ENCODE results near the gene F2RL1.
"Not testable (repeated sequence)": the region's sequence is repeated elsewhere in the genome, so short reads cannot be mapped to it uniquely, and the experiment has no call there.

The F2RL1 gene

DNA sequence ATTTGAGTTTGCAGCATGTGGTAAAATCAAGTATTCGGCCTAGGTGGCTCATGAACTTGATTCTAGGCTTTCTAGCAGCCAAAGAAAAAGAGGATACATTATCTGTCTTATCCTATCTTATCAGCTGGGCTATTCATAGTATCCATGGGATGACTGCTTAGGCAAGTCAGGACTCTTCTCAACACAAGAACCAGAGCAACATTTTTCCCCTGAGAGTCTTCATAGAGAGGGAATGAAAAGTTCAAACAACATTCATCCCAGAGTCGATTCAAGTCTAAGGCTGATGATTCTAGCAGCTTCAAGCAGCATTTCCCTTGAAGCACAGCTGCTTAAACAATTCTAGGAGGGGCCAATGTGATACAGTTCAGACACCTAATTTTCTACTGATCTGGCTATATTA, 33.9 kb downstream of the F2RL1 start:
- DNase-seq, result no peak

DNA sequence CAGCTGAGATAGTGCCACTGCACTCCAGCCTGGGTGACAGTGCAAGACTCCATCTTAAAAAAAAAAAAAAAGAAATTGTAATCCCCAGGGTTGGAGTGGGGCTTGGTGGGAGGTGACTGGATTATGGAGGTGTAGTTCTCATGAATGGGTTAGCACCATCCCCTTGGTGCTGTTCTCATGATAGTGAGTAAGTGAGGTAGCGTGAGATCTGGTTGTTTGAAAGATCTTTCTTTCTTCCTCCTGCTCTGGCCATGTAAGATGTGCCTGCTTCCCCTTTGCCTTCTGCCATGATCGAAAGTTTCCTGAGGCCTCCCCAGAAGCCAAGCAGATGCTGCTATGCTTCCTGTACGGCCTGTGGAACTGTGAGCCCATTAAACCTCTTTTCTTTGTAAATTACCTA, 34.9 kb downstream of the F2RL1 start:
- DNase-seq, result not testable (repeated sequence)

DNA sequence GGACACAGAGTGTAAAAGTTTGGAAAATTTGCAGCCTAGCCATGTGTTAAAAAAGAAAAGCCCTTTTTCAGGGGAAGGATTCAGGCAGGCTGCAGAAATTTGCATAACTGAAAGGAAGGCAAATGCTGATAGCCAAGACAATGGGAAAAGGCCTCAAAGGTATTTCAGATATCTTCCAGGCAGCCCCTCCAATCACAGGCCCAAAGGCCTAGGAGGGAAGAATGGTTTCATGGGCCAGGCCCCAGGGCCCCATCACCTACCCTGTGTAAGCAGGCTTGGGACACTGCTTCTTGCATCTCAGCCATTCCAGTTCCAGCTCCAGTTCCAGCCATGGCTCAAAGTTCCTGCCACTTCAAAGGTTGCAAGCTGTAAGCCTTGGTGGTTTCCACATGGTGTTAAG, 35.8 kb downstream of the F2RL1 start:
- no peak for DNase-seq

DNA sequence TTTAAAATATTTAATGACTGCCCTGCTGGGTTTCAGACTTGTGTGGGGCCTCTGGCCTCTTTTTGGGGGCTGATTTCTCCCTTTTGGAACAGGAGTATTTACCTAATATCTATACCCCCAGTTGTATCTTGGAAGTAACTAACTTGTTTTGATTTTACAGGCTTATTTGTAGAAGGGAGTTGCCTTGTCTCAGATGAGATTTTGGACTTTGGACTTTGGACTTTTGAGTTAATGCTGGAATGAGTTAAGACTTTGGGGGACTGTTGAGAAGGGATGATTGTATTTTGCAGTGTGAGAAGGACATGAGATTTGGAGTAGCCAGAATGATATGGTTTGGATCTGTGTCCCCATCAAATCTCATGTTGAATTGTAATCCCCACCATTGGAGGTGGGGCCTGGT, 36.7 kb downstream of the F2RL1 start:
- DNase-seq, result not testable (repeated sequence)

DNA sequence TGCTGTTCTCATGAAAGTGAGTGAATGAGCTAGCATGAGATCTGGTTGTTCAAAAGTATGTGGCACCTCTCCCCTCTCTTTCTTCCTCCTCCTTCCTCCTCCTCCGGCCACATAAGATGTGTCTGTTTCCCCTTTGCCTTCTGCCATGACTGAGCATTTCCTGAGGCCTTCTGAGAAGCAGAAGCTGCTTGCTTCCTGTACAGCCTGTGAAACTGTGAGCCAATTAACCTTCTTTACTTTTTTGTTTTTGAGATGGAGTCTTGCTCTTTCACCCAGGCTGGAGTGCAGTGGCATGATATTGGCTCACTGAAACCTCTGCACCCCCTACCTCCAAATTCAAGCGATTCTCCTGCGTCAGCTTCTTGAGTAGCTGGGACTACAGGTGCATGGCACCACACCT, 37.1 kb downstream of the F2RL1 start:
- DNase-seq, result peak in 1 of 2 donors; percentile 23

DNA sequence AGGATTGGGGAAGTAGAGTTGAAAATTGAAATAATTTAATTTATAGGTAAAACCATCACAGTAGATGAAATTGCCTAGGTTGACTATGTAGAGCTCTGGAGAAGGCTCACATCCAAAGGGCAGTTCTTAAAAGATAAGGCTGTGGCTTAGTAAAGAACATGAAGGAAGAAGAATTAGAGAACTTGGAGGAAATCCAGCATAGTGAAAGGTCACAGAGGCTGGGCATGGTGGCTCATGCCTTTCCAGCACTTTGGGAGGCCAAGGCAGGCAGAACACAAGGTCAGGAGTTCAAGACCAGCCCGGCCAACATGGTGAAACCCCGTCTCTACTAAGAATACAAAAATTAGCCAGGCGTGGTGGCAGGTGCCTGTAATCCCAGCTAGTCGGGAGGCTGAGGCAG, 38.0 kb downstream of the F2RL1 start:
- DNase-seq, result not testable (repeated sequence)

DNA sequence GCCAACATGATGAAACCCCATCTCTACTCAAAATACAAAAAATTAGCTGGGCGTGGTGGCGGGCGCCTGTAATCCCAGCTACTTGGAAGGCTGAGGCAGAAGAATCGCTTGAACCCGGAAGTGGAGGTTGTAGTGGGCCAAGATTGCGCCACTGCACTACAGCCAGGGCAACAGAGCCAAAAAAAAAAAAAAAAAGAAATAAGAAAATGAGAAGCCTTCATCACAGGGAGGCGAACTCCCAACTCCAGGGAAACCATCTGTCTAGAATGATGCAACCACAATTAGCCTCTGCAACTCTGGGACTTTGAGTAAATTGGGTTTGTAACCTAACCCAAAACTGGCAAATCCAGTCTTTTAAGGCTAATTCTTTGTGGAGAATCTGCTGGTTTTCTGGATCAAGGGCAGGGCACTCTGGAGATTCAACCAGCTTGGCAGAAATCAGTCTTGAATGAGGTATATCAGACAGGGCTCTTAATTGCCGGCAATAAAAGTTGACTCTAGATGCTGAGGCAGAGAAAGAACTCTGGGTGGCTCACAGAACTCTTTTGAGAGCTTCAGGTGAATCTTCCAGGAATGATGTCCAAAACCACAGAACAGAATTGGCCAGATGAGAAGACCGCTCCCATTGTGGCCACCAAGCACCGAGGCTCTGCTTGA, 40.9 kb downstream of the F2RL1 start:
- no peak for DNase-seq

DNA sequence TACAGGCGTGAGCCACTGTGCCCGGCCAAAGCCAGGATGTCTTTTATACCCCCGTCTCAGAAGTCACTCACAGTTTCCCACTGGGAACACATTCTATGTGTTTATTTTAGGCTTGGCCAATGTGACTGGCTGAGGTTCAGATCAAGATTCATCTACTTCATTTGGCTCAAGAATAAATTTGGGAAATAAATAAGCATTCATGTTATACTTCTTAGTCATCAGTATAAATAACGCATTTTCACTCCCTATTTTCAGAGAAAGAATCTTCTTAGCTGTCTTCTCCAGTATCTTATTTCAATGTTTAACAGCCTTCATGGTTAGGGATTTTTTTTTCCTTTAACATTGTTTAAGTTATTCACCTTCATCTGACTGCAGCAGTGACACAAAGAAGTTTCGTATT, 42.8 kb downstream of the F2RL1 start:
- DNase-seq, result no peak

DNA sequence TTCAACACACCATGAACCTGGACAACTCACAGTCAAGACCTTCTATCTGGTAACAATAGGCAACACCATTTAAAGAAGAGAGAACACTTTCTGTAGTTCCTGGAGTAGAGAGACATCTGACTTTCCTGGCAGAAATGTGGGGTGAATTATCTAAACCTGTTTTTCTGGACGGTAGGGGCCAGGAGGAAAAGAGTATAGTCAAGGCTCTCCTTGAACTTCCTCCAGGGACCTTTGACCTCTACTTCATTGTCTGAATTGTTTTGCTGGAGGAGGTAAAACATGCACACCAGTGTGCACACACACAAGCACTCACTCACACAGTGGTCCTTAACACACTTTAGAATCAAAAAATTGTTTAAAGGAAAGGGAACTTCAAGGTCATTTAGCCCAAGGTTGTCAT, 44.2 kb downstream of the F2RL1 start:
- DNase-seq, result no peak

DNA sequence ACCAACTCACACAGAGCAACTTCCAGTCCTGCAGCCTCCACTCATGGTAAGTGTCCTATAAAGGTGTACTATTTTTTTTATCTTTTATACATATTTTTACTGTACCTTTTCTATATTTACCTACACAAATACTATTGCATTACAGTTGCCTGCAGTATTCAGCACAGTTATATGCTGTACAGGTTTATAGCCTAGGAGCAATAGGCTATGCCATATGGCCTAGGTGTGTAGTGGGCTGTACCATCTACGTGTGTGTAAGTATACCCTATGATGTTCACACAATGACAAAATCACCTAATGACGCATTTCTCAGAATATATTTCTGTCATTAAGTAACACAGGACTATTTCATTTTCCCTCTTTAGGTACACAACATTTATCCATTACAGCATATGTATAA, 47.7 kb downstream of the F2RL1 start:
- no peak for DNase-seq

DNA sequence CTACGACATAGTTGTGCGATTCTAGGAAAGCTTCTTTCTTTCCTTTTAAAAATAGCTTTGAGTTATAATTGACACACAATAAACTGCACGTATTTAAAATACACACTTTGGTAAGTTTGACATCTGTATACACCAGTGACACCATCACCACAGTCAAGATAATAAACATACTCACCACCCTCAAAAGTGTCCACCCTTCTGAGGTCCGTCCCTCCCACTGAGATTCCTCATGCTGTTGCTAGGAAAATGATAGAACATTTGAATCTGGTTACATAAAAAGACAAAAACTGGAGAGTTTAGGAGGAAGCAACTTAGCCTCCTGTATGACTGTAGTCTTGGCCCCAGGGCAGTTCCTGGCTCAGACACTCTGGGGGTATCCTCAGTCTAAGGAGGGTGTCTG, 48.2 kb downstream of the F2RL1 start:
- DNase-seq, result no peak

DNA sequence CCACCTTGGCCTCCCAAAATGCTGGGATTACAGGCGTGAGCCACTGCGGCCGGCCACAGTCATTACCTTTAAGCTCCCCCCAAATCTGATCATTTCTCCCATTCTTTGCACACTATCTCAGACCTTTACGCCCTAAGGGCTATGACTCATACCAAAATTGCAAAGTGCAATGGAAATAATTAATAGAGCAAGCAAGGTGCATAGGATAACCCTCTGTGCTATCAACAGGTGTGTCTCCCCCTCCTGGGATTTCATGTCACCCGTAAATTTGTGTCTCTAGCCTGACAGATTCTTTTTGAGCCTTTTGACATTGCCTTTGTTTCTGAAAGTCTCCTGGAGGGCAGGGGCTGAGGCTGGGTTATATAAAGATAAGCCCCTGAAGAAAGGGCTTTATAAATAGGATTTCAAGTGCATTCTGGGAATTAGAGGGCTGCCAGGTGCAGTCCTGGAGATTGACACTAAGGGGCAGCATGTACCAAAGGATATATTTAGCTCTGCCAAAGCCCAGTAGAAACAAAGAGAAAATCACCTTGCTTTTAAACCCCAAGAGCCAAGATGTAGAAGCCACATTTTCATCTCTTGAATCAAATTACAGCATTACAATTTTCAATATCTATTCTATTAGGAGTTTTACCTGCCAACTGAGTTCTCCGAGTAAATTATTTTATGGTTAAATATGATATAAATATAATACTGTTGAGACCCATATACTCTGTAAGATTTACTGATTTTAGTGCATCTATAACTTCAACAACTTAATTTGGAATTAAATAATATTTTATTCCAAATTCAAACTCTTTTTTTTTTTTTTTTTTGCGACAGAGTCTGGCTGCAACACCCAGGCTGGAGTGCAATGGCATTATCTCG, 49.2 kb downstream of the F2RL1 start:
- DNase-seq, result peak; percentile 57 to 58

DNA sequence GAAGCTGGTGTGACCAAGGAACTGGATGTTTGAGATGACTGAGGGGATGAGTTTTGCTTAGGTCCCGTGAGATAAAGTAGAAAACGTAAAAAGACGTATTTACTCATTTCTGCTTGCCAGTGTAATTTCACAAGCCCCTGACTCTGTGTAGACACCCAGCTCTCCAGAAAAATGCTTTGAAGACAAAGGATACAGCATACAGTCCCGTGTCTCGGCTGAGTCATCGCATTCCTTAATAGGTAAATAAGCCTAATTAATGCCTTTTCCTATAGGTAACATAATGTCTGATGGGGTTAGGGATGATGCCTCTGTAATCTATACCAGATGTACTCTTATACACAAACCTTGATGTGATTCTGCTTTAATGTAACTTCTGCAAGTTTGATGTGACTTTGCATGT, 51.2 kb downstream of the F2RL1 start:
- no peak for DNase-seq

DNA sequence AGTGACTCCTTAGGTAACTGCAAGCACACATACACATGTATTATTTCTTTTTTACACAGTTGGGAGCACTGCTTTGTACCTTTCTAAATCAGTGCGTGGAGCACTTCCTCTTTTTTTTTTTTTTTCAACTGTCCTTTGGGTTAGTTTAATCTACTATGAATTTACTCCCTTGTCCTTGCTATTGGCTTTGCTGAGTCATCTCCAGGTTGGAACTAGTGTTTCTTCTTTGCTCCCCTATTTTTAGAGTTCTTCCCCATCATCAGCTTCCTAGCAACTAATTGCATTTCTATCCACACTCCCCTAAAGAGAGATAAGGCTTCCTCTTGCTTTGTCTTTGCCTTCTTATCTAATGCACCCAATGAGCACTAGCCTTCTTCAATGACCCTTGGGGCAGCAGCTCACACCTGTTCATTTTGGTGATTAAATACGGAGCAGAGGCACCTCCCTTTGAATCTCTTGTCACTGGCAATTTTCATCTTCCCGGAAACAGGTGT, 55.3 kb downstream of the F2RL1 start:
- DNase-seq, result no peak

Data from stimulated activated CD4-positive, alpha-beta T cell treated with anti-CD3 and anti-CD28 coated beads, Interleukin-2, amount 100 ng/mL, for 48 hours (primary cell).